GM12892 (cell line): ENCODE data around the gene THRB.

Experiments used
- DNase-seq: peaks from one replicate; pipeline ENCODE4 v3.0.0; 2011; ENCODE audit not compliant: insufficient read length
- FAIRE-seq: peaks from 2 replicates; lab custom pipeline; 2011; peaks lifted over from hg19 to GRCh38; lab: Jason Lieb, UNC
- POLR2A ChIP-seq: IDR thresholded peaks from 2 replicates; pipeline ENCODE4 v1.6.1; 2011; ENCODE audit warnings: low read depth, low read length, control low read depth
- POLR2AphosphoS5 ChIP-seq: IDR thresholded peaks from 2 replicates; pipeline ENCODE4 v1.6.1; 2011; ENCODE audit warnings: low read depth, low read length, control low read depth
- TAF1 ChIP-seq: IDR thresholded peaks from 2 replicates; pipeline ENCODE4 v1.6.1; 2011; ENCODE audit warnings: low read depth, mild to moderate bottlenecking, control low read depth, low read length, borderline replicate concordance

THRB gene

GRCh38 chr3:24158761-24159454 is 335.7 kb downstream of the THRB start:
- FAIRE-seq = no peak
- DNase-seq = no peak
- TF ChIP-seq TAF1 = no peak
- TF ChIP-seq POLR2AphosphoS5 = no peak
- TF ChIP-seq POLR2A = no peak

GRCh38 chr3:24157106-24157505 is 337.5 kb downstream of the THRB start:
- FAIRE-seq = no peak
- DNase-seq = no peak
- TF ChIP-seq TAF1 = no peak
- no peak for TF ChIP-seq POLR2AphosphoS5
- TF ChIP-seq POLR2A = no peak

GRCh38 chr3:24156466-24156865 is 338.2 kb downstream of the THRB start:
- TF ChIP-seq POLR2A = no peak
- DNase-seq (no peak), FAIRE-seq (no peak)

- TF ChIP-seq POLR2A (no peak), TAF1 (no peak), POLR2AphosphoS5 (no peak)
- no peak for DNase-seq
- no peak for FAIRE-seq
Observed at GRCh38 chr3:24155276-24155675, 339.4 kb downstream of the THRB start.

GRCh38 chr3:24154781-24155180 is 339.9 kb downstream of the THRB start:
- FAIRE-seq = peak; percentile 9
- TF ChIP-seq POLR2AphosphoS5 = no peak
- TF ChIP-seq POLR2A = no peak
- TF ChIP-seq TAF1 = no peak
- no peak for DNase-seq

GRCh38 chr3:24154013-24154695 is 340.5 kb downstream of the THRB start:
- DNase-seq (no peak), FAIRE-seq (peak; percentile 27)
- TF ChIP-seq TAF1 (no peak), POLR2A (no peak)

GRCh38 chr3:24151594-24151993 is 343.1 kb downstream of the THRB start:
- TF ChIP-seq POLR2A = no peak
- no peak for FAIRE-seq

GRCh38 chr3:24149032-24149431 is 345.6 kb downstream of the THRB start:
- TF ChIP-seq POLR2AphosphoS5 (no peak), POLR2A (no peak), TAF1 (no peak)
- FAIRE-seq = no peak
- no peak for DNase-seq

More at GRCh38 chr3:24151594-24151993, 343.1 kb downstream of the THRB start:
- DNase-seq = no peak

- DNase-seq (no peak), FAIRE-seq (no peak)
- TF ChIP-seq TAF1 (no peak), POLR2AphosphoS5 (no peak), POLR2A (no peak)
Observed at GRCh38 chr3:24145981-24146822, 348.4 kb downstream of the THRB start.

GRCh38 chr3:24145481-24145880 is 349.2 kb downstream of the THRB start:
- FAIRE-seq = no peak
- no peak for DNase-seq
- TF ChIP-seq POLR2AphosphoS5 = no peak
- no peak for TF ChIP-seq TAF1
- no peak for TF ChIP-seq POLR2A

GRCh38 chr3:24142127-24142526 is 352.5 kb downstream of the THRB start:
- no peak for FAIRE-seq
- TF ChIP-seq POLR2AphosphoS5 (no peak), TAF1 (no peak), POLR2A (no peak)

More at GRCh38 chr3:24142127-24142526, 352.5 kb downstream of the THRB start:
- DNase-seq = no peak
